B cell (primary cell): ENCODE results near the gene SLC35F3. TPM values are rescaled to one million over a fixed set of nuclear protein-coding genes. Genes with fewer than 3 reads are reported as not detected.

Source experiments
- ATAC-seq: fragments of 200-7000 bp; cut with Tn5 transposase; one replicate; pipeline ENCODE4 v1.10.0; 2021; ENCODE audit warnings: low read depth, mild to moderate bottlenecking, moderate number of reproducible peaks, moderate library complexity
- CTCF ChIA-PET: fragments of 350-600 bp; sonication (Branson Sonifier 250); formaldehyde crosslinking; loops from one replicate; lab custom pipeline; 2021; ENCODE audit warnings: antibody characterized with exemption, inconsistent platforms; lab: Charles Lee
- POLR2A ChIA-PET: fragments of 350-600 bp; sonication (Branson Sonifier 250); formaldehyde crosslinking; loops from one replicate; lab custom pipeline; 2021; ENCODE audit warnings: antibody characterized with exemption; lab: Charles Lee
- DNase-seq: peaks from one replicate; pipeline ENCODE4 v3.0.0; 2013
- H2AFZ ChIP-seq: 2 replicates; pipeline ENCODE4 v1.6.1; 2012; ENCODE audit warnings: mild to moderate bottlenecking, low read depth, low read length; ENCODE audit not compliant: insufficient read depth, poor library complexity, severe bottlenecking
- H3K27ac ChIP-seq, 2 donors: 1 replicate in 1 of 2; 2 replicates in 1 of 2; pipeline ENCODE4 v1.5.1; 2012 to 2013; ENCODE audit warnings: low read length in 2 of 2, mild to moderate bottlenecking in 2 of 2, moderate library complexity in 1 of 2
- H3K27me3 ChIP-seq, 4 experiments: fragments of 200-600 bp in 1 of 4; sonication (generic) in 1 of 4; replicated peaks in 1 of 4; 1 replicate in 2 of 4; 2 replicates in 2 of 4; pipeline versions ENCODE4 v1.6.1 to v1.7.0; 2013 to 2016; ENCODE audit warnings: low read length in 3 of 4, mild to moderate bottlenecking in 2 of 4, mixed read lengths in 1 of 4, moderate library complexity in 1 of 4; ENCODE audit not compliant: insufficient read depth in 4 of 4, control insufficient read depth in 3 of 4; ENCODE audit errors: control extremely low read depth in 1 of 4
- H3K36me3 ChIP-seq, 2 experiments: replicated peaks in 1 of 2; 1 replicate in 1 of 2; 2 replicates in 1 of 2; pipeline versions ENCODE4 v1.6.1 to v1.7.1; 2013; ENCODE audit warnings: low read length in 1 of 2; ENCODE audit not compliant: insufficient read depth in 2 of 2, control insufficient read depth in 1 of 2; ENCODE audit errors: control extremely low read depth in 1 of 2, extremely low read depth in 1 of 2
- H3K4me1 ChIP-seq, 2 donors: fragments of 200-600 bp in 1 of 2; sonication (generic) in 1 of 2; 1 replicate in 1 of 2; 2 replicates in 1 of 2; pipeline versions ENCODE4 v1.5.1 to v1.6.1; 2013 to 2017; ENCODE audit warnings: low read length in 2 of 2; ENCODE audit not compliant: control insufficient read depth in 2 of 2, insufficient read depth in 2 of 2
- H3K4me2 ChIP-seq: replicated peaks from 2 replicates; pipeline ENCODE3; 2012; ENCODE audit warnings: mild to moderate bottlenecking, low read depth, low read length; ENCODE audit not compliant: poor library complexity, severe bottlenecking
- H3K4me3 ChIP-seq, 5 experiments: fragments of 200-600 bp in 1 of 5; sonication (generic) in 1 of 5; 1 replicate in 3 of 5; 2 replicates in 2 of 5; pipeline versions ENCODE4 v1.5.1 to v1.7.0; 2011 to 2016; ENCODE audit warnings: low read length in 4 of 5, mild to moderate bottlenecking in 4 of 5, low read depth in 2 of 5, control low read depth in 1 of 5, moderate library complexity in 1 of 5; ENCODE audit not compliant: insufficient read depth in 1 of 5; ENCODE audit errors: control extremely low read depth in 1 of 5, extremely low read depth in 1 of 5
- H3K79me2 ChIP-seq: fragments of 200-600 bp; sonication (generic); one replicate; pipeline ENCODE4 v1.6.0; 2016; ENCODE audit warnings: low read length; ENCODE audit not compliant: control insufficient read depth, insufficient read depth
- H3K9ac ChIP-seq: fragments of 200-600 bp; sonication (generic); 2 replicates; pipeline ENCODE4 v1.6.1; 2017; ENCODE audit warnings: mild to moderate bottlenecking, low read length, moderate library complexity
- H3K9me3 ChIP-seq, 3 donors: one replicate each; pipeline versions ENCODE4 v1.6.1 to v1.7.1; 2013; ENCODE audit warnings: low read length in 2 of 3; ENCODE audit not compliant: control insufficient read depth in 2 of 3, insufficient read depth in 1 of 3; ENCODE audit errors: control extremely low read depth in 1 of 3
- H4K20me1 ChIP-seq: 2 replicates; pipeline ENCODE4 v1.6.0; 2012; ENCODE audit warnings: mild to moderate bottlenecking, low read length; ENCODE audit not compliant: insufficient read depth, control insufficient read depth, poor library complexity, severe bottlenecking
- H3K27ac Mint-ChIP-seq: one replicate; pipeline ENCODE4 v1.8.0; 2021; ENCODE audit warnings: mixed read lengths
- H3K27me3 Mint-ChIP-seq: one replicate; pipeline ENCODE4 v1.8.0; 2021; ENCODE audit warnings: mixed read lengths
- H3K4me1 Mint-ChIP-seq: one replicate; pipeline ENCODE4 v1.8.0; 2021; ENCODE audit warnings: mixed read lengths
- H3K4me3 Mint-ChIP-seq: one replicate; pipeline ENCODE4 v1.8.0; 2021; ENCODE audit warnings: mixed read lengths
- H3K9me3 Mint-ChIP-seq: one replicate; pipeline ENCODE4 v1.8.0; 2022; ENCODE audit warnings: mixed read lengths; ENCODE audit not compliant: insufficient read depth
- EZH2 ChIP-seq: IDR thresholded peaks from 2 replicates; pipeline ENCODE4 v1.6.1; 2012; ENCODE audit warnings: borderline replicate concordance, low read depth, mild to moderate bottlenecking, moderate library complexity, low read length; ENCODE audit not compliant: insufficient read depth, poor library complexity, severe bottlenecking
- WGBS: methylation state at CpG from one replicate; pipeline ENCODE4 v1.1.5; 2013; ENCODE audit warnings: missing lambda C conversion rate; ENCODE audit not compliant: insufficient coverage; 5-methylcytosine and 5-hydroxymethylcytosine counted together
- intact Hi-C: fragments of 100-400 bp; cut with micrococcal nuclease; formaldehyde crosslinking; loops from one replicate; pipeline ENCODE4 v1.10.0; 2022
- polyA plus RNA-seq: library from polyadenylated mRNA; depleted of rRNA; stranded (reverse); fragments of >200 nt; gene quantifications from 2 replicates; pipeline ENCODE4 v1.2.3, GENCODE V29; 2012
- total RNA-seq, 2 donors: library from RNA; stranded (reverse); fragments of 120-200 nt in 1 of 2; gene quantifications; 1 replicate in 1 of 2; 2 replicates in 1 of 2; pipeline versions ENCODE4 v1.2.3 to v1.2.4, GENCODE V29; 2013 to 2022
- TF ChIP-seq, protein P1 (sequence below): fragments of 200-600 bp; IDR thresholded peaks from one replicate; pipeline ENCODE4 v1.8.0; 2022; ENCODE audit warnings: antibody characterized with exemption, mild to moderate bottlenecking

The SLC35F3 gene
- total and polyA plus RNA-seq, 2 donors (not counting 1 experiment from before 2014, with no cell fraction given), result not detected

DNA sequence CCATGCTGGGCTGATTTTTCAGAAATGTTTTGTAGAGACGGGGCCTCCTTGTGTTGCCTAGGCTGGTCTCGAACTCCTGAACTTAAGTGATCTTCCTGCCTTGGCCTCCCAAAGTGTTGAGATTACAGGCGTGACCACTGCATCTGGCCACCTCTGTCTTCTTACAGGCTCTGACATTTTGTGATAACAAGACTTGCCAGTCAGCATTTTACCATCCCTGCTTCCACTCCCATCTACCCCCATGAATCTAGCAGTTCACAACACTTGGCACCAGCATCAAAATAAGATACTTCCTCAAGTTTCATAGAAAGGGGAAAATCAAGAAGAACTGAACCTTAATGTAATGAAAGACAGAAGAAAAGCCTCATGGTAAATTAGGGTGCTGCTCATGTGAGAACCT, 32.4 kb downstream of the SLC35F3 start:
- no peak overlapping the region for H3K4me3 ChIP-seq
- H3K79me2 ChIP-seq, result no peaks in the 10 kb centered on the region
- intact Hi-C loops, result no loop called here
- DNase-seq (no peak), ATAC-seq (no peak)
- no peaks in the 10 kb centered on the region for H3K9me3 Mint-ChIP-seq
- no peaks in the 10 kb centered on the region for H3K4me1 Mint-ChIP-seq
- H4K20me1 ChIP-seq, result no peaks in the 10 kb centered on the region
- no peak overlapping the region for H3K9ac ChIP-seq
- TF ChIP-seq, protein P1, sequence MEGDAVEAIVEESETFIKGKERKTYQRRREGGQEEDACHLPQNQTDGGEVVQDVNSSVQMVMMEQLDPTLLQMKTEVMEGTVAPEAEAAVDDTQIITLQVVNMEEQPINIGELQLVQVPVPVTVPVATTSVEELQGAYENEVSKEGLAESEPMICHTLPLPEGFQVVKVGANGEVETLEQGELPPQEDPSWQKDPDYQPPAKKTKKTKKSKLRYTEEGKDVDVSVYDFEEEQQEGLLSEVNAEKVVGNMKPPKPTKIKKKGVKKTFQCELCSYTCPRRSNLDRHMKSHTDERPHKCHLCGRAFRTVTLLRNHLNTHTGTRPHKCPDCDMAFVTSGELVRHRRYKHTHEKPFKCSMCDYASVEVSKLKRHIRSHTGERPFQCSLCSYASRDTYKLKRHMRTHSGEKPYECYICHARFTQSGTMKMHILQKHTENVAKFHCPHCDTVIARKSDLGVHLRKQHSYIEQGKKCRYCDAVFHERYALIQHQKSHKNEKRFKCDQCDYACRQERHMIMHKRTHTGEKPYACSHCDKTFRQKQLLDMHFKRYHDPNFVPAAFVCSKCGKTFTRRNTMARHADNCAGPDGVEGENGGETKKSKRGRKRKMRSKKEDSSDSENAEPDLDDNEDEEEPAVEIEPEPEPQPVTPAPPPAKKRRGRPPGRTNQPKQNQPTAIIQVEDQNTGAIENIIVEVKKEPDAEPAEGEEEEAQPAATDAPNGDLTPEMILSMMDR, result no peak
- no peak for TF ChIP-seq EZH2
- H3K27ac Mint-ChIP-seq, result no peak overlapping the region
- no peaks in the 10 kb centered on the region for H3K4me1 ChIP-seq
- no peaks in the 10 kb centered on the region for H3K36me3 ChIP-seq
- ChIA-PET POLR2A (no interaction called here), CTCF (no interaction called here)
- H3K27ac ChIP-seq, result no peak overlapping the region
- H3K9me3 ChIP-seq, result no peaks in the 10 kb centered on the region
- WGBS, result 88% methylated on average over 3 of the region's 3 CpGs
- no peaks in the 10 kb centered on the region for H3K27me3 Mint-ChIP-seq
- H2AFZ ChIP-seq, result no peak overlapping the region
- no peaks in the 10 kb centered on the region for H3K27me3 ChIP-seq
- H3K4me2 ChIP-seq, result no peak overlapping the region
- H3K4me3 Mint-ChIP-seq, result no peak overlapping the region

DNA sequence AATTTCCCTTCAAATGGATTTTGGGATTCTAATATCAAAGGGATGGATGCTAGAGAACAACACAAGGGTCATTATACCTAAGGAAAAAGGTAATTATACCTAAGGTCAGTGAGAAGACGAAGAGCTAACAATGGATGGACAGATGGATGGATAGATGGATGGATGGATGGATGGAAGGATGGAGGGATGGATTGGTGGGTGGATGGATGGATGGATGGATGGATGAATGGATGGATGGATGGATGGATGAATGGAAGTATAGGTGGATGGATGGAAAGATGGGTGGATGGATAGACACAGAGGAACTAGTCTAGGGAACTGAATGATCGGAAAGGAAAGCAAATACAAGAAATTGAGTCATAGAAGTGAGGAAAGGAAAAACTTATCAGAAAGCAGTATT, 34.0 kb downstream of the SLC35F3 start:
- Mint-ChIP-seq H3K4me3 (no peak overlapping the region), H3K4me1 (no peaks in the 10 kb centered on the region), H3K27me3 (no peaks in the 10 kb centered on the region), H3K9me3 (no peaks in the 10 kb centered on the region), H3K27ac (no peak overlapping the region)
- Histone ChIP-seq H3K27me3 (no peaks in the 10 kb centered on the region), H3K9ac (no peak overlapping the region), H3K9me3 (peaks cover 0 to 2% (median 0%) of the 10 kb centered on the region in 3 donors), H2AFZ (no peak overlapping the region), H3K4me2 (no peak overlapping the region), H3K27ac (no peak overlapping the region), H3K79me2 (no peaks in the 10 kb centered on the region), H4K20me1 (no peaks in the 10 kb centered on the region), H3K36me3 (no peaks in the 10 kb centered on the region), H3K4me3 (no peak overlapping the region), H3K4me1 (no peaks in the 10 kb centered on the region)
- ATAC-seq (no peak), DNase-seq (no peak)
- ChIA-PET POLR2A (no interaction called here), CTCF (no interaction called here)
- TF ChIP-seq, protein P1, result no peak
- TF ChIP-seq EZH2, result no peak
- WGBS, result 78% methylated on average over 2 of the region's 2 CpGs
- intact Hi-C loops, result no loop called here
